Measurements from ENCODE around the gene STX5. TPM values are rescaled to one million over a fixed set of nuclear protein-coding genes. Genes with fewer than 3 reads are reported as not detected.

STX5 gene, protein sequence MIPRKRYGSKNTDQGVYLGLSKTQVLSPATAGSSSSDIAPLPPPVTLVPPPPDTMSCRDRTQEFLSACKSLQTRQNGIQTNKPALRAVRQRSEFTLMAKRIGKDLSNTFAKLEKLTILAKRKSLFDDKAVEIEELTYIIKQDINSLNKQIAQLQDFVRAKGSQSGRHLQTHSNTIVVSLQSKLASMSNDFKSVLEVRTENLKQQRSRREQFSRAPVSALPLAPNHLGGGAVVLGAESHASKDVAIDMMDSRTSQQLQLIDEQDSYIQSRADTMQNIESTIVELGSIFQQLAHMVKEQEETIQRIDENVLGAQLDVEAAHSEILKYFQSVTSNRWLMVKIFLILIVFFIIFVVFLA
- total RNA-seq (2022; extraction: Qiagen RNA extraction): 17.7 to 24.7 TPM (median 22.9 TPM) in 5 replicates

GRCh38 chr11:62831520-62832335, at the start of gene STX5:
Gene STX5, minus strand, starts transcription at chr11:62832051. Its CDS starts 808 bp downstream, at chr11:62831243.

GRCh38 chr11:62880803-62881578, 49.1 kb upstream of the STX5 start, which contains the start of gene SLC3A2:
Gene SLC3A2, plus strand, starts transcription at chr11:62880896. Its CDS starts 128 bp downstream, at chr11:62881024.

GRCh38 chr11:62839050-62839945, 7.4 kb upstream of the STX5 start, which contains the start of gene WDR74:
Gene WDR74, minus strand, starts transcription at chr11:62839590. Its CDS starts 20 bp downstream, at chr11:62839570.

GRCh38 chr11:62832336-62833234, 734 bp upstream of the STX5 start, which contains the start of gene TEX54:
Gene TEX54, minus strand, starts transcription at chr11:62832841.

DNA sequence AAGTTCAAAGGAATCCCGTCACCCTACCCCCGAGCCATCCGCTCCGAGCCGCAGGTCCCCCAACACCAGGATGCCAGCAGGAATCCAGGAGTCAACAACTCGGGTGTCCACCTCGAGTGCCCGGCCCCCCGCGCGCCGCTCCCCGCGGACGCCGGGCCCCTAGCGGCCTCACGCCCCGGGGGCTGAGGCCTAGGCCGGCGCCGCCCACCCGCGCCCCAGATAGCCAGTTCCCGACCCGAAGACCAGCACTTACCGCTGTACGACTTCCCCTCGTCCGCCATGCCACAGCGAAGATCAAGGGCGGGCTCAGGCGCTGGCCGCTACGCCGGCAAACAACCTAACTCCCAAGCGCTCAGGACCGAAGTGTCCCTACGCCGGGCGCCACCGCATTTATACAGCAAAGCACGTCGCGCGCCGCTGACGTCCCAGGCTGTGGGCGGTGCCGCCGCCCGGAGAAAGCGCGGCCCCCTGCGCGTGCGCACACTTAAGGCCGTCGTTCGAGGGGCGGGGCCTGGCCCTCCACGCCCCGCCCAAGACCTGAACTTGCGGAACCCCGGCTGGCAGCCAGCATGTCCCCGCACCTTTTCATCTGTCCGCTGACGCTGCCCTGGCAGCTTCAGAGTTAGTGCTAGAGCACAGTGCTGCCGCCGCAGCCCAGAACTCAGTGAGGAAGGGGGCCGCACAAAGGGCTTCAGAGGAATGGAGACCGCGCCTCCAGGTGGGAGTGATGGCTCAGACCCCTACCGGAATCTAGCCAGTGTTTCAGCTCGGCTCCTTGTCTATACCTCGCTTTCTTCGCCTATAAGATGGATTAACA, 26.6 kb downstream of the STX5 start, which contains the start of gene NXF1:
NXF1 (minus strand) TSS at position 365 of the 817 bp plus-strand sequence; CDS start at position 281, 84 bp downstream.

GRCh38 chr11:62791501-62792201, 40.2 kb downstream of the STX5 start, which contains the start of gene TMEM223:
Gene TMEM223, minus strand, starts transcription at chr11:62792006. Its CDS starts 12 bp downstream, at chr11:62791994.

DNA sequence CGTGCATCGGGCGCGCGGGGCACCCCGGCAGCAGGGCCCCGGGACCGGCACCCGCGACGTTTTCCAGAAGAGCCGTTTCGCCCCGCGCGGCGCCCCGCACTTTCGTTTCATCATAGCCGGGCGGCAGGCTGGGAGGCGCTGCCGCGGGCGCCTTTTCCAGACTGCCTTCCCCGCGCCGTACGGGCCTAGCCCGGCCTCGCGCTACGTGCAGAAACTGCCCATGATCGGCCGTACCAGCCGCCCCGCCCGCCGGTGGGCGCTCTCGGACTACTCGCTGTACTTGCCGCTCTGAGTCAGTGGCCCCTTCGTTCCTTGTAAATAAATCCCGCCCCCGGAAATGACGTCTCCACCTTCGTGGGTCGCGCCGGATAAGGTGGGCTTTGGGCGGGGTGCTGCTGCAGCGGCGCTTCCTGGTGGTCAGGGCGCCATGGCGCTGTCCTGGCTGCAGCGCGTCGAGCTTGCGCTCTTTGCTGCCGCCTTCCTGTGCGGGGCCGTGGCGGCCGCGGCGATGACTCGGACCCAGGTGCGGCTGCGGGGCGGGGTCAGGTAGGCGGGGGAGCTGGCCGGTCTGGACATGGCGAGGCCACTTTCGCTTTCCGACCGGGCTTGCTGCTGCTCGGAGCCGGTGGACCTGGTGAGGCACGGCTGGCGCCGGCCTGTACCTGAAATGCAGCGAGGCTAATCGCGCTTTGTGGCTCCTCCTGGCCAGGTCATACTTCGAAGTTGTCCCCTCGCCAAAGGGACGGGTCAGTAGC, 44.7 kb downstream of the STX5 start, which contains the start of gene TMEM179B:
TMEM179B (plus strand) TSS at position 398 of the 755 bp plus-strand sequence; CDS start at position 428, 30 bp downstream.

DNA sequence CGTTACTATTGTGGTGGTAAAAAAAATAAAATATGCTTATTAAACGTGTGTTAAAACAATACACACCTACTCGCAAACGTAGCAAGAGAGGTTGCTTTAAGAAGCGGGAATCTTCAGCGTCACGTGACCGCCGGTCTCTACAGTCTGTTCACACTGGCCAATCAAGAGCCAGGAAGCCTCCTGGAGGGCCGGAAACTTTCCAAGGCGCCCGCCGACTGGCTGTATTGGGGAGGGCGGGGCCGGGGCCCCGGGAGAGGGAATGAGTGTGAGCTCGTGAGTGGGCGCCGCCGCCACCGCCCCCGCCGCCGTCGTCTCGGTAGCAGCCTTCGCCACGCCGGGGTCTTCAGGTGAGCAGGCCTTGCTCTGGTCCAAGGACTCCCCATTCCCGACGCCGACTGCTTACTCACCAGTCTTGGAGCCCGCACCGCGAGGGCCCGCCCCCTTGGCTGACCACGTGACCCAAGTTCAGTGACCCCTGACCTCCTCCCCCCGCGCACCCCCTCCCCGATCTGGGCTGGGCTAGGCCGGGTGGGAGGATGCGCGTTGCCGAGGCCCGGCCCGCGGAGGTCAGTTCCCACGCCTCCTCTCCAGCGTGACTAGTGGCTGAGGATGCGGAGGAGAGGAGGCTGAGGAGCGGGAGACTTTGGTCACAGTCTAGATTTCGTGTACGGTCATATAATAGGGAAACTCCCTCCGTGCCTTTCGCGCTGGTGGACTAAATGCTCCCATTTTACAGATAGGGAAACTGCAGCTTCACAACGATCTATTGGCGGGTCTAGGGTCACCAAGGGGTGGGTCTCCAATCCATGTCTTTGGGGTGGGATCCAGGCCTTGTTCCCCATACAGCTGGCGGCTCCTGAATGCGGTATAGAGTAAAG, 60.5 kb downstream of the STX5 start, which contains the start of gene TAF6L:
TAF6L (plus strand) TSS at position 253 of the 878 bp plus-strand sequence. CDS start 4,388 bp downstream, outside the sequence.

Other genes with a start within 250 kb of the STX5 start
- gene TUT1, start 240.5 kb downstream of the STX5 start, total RNA-seq (2022; extraction: Qiagen RNA extraction): 11.1 to 16.9 TPM (median 16.6 TPM) in 5 replicates
- gene MTA2, start 230.2 kb downstream of the STX5 start, total RNA-seq (2022; extraction: Qiagen RNA extraction): 83.2 to 93.3 TPM (median 89.9 TPM) in 5 replicates
- gene EML3, start 219.3 kb downstream of the STX5 start, total RNA-seq (2022; extraction: Qiagen RNA extraction): 18.3 to 23.6 TPM (median 20.4 TPM) in 5 replicates
- 3.6 to 4.4 TPM (median 4.0 TPM) in 5 replicates for gene ROM1, start 218.8 kb downstream of the STX5 start, total RNA-seq (2022; extraction: Qiagen RNA extraction)
- 41.2 to 52.1 TPM (median 49.3 TPM) in 5 replicates for gene B3GAT3, start 210.1 kb downstream of the STX5 start, total RNA-seq (2022; extraction: Qiagen RNA extraction)
- 221 to 274 TPM (median 265 TPM) in 5 replicates for gene GANAB, start 185.4 kb downstream of the STX5 start, total RNA-seq (2022; extraction: Qiagen RNA extraction)
- gene INTS5, start 178.7 kb downstream of the STX5 start, total RNA-seq (2022; extraction: Qiagen RNA extraction): 15.9 to 21.7 TPM (median 21.2 TPM) in 5 replicates
- 125 to 142 TPM (median 131 TPM) in 5 replicates for gene C11orf98, start 166.8 kb downstream of the STX5 start, total RNA-seq (2022; extraction: Qiagen RNA extraction)
- gene CSKMT, start 166.7 kb downstream of the STX5 start, total RNA-seq (2022; extraction: Qiagen RNA extraction): 10.5 to 13.3 TPM (median 12.2 TPM) in 5 replicates
- gene UQCC3, start 160.4 kb downstream of the STX5 start, total RNA-seq (2022; extraction: Qiagen RNA extraction): 27.6 to 33.4 TPM (median 28.9 TPM) in 5 replicates
- 3.8 to 5.2 TPM (median 3.9 TPM) in 5 replicates for gene LBHD1, start 159.8 kb downstream of the STX5 start, total RNA-seq (2022; extraction: Qiagen RNA extraction)
- gene UBXN1, start 153.0 kb downstream of the STX5 start, total RNA-seq (2022; extraction: Qiagen RNA extraction): 103 to 120 TPM (median 115 TPM) in 5 replicates
- 0.08 to 0.13 TPM (median 0.09 TPM) in 3 of 5 replicates, not detected in the others for gene LRRN4CL, start 142.5 kb downstream of the STX5 start, total RNA-seq (2022; extraction: Qiagen RNA extraction)
- gene BSCL2, start 124.6 kb downstream of the STX5 start, total RNA-seq (2022; extraction: Qiagen RNA extraction): 59.4 to 73.9 TPM (median 62.6 TPM) in 5 replicates
- gene GNG3, start 124.4 kb downstream of the STX5 start, total RNA-seq (2022; extraction: Qiagen RNA extraction): not detected in 5 replicates
- 40.5 to 45.2 TPM (median 43.3 TPM) in 5 replicates for gene HNRNPUL2, start 104.6 kb downstream of the STX5 start, total RNA-seq (2022; extraction: Qiagen RNA extraction)
- gene TTC9C, start 103.6 kb downstream of the STX5 start, total RNA-seq (2022; extraction: Qiagen RNA extraction): 25.1 to 36.7 TPM (median 32.3 TPM) in 5 replicates
- 1.5 to 2.2 TPM (median 1.8 TPM) in 5 replicates for gene ZBTB3, start 77.9 kb downstream of the STX5 start, total RNA-seq (2022; extraction: Qiagen RNA extraction)
- gene POLR2G, start 70.5 kb downstream of the STX5 start, total RNA-seq (2022; extraction: Qiagen RNA extraction): 156 to 166 TPM (median 160 TPM) in 5 replicates
- gene TAF6L, start 60.7 kb downstream of the STX5 start, total RNA-seq (2022; extraction: Qiagen RNA extraction): 9.1 to 14.5 TPM (median 12.5 TPM) in 5 replicates
- gene TMEM179B, start 44.6 kb downstream of the STX5 start, total RNA-seq (2022; extraction: Qiagen RNA extraction): 67.1 to 85.0 TPM (median 82.1 TPM) in 5 replicates
- 18.9 to 27.6 TPM (median 24.8 TPM) in 5 replicates for gene TMEM223, start 40.0 kb downstream of the STX5 start, total RNA-seq (2022; extraction: Qiagen RNA extraction)
- gene NXF1, start 26.6 kb downstream of the STX5 start, total RNA-seq (2022; extraction: Qiagen RNA extraction): 38.9 to 55.9 TPM (median 54.3 TPM) in 5 replicates
- not detected in 5 replicates for gene TEX54, start 790 bp upstream of the STX5 start, total RNA-seq (2022; extraction: Qiagen RNA extraction)
- gene WDR74, start 7.5 kb upstream of the STX5 start, total RNA-seq (2022; extraction: Qiagen RNA extraction): 71.5 to 83.6 TPM (median 80.3 TPM) in 5 replicates
- 823 to 905 TPM (median 883 TPM) in 5 replicates for gene SLC3A2, start 48.8 kb upstream of the STX5 start, total RNA-seq (2022; extraction: Qiagen RNA extraction)
- 0.03 to 0.24 TPM (median 0.09 TPM) in 4 of 5 replicates, not detected in the other for gene CHRM1, start 89.3 kb upstream of the STX5 start, total RNA-seq (2022; extraction: Qiagen RNA extraction)
- not detected in 5 replicates for gene SLC22A6, start 152.9 kb upstream of the STX5 start, total RNA-seq (2022; extraction: Qiagen RNA extraction)
- gene SLC22A8, start 183.8 kb upstream of the STX5 start, total RNA-seq (2022; extraction: Qiagen RNA extraction): not detected in 5 replicates

All from A549 treated with dexamethasone at 1 μM for 4 hours (cell line).